ENCODE results near the gene MAP7D1. TPM values are rescaled to one million over a fixed set of nuclear protein-coding genes. Genes with fewer than 3 reads are reported as not detected.

Gene MAP7D1
- total and polyA plus RNA-seq, 7 donors, result 31.8 to 226 (median 104) TPM

GRCh38 chr1:36125129-36125991 lies 30.6 kb upstream of the MAP7D1 start, which contains the start of gene COL8A2:
Gene COL8A2, minus strand, starts transcription at chr1:36125222. Its CDS starts 24,980 bp downstream, at chr1:36100242.
- H3K27ac ChIP-seq, result peak within 1 kb of the TSS; percentile 43 to 68 (median 62)
- H3K4me3 ChIP-seq, result peak within 1 kb of the TSS; percentile 29 to 56 (median 50)
- no peaks in the 10 kb centered on the region for H3K36me3 ChIP-seq
- peak; percentile 81 for DNase-seq
- intact Hi-C loops (cut with DNase I), result no loop called here
- WGBS, 2 donors, result 7 to 13% methylated on average over 77 of the region's 77 CpGs
- H3K4me1 ChIP-seq, result peaks cover 0 to 18% (median 16%) of the 10 kb centered on the region in 4 donors
- H3K27me3 ChIP-seq, result no peaks in the 10 kb centered on the region
- TF ChIP-seq POLR2A (IDR thresholded peaks at IDR 0.05) (no peak), EP300 (IDR thresholded peaks at IDR 0.05) (no peak), POLR2AphosphoS5 (IDR thresholded peaks at IDR 0.05) (no peak)
- TF ChIP-seq, protein P1, sequence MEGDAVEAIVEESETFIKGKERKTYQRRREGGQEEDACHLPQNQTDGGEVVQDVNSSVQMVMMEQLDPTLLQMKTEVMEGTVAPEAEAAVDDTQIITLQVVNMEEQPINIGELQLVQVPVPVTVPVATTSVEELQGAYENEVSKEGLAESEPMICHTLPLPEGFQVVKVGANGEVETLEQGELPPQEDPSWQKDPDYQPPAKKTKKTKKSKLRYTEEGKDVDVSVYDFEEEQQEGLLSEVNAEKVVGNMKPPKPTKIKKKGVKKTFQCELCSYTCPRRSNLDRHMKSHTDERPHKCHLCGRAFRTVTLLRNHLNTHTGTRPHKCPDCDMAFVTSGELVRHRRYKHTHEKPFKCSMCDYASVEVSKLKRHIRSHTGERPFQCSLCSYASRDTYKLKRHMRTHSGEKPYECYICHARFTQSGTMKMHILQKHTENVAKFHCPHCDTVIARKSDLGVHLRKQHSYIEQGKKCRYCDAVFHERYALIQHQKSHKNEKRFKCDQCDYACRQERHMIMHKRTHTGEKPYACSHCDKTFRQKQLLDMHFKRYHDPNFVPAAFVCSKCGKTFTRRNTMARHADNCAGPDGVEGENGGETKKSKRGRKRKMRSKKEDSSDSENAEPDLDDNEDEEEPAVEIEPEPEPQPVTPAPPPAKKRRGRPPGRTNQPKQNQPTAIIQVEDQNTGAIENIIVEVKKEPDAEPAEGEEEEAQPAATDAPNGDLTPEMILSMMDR (IDR thresholded peaks at IDR 0.05), result no peak
- no peaks in the 10 kb centered on the region for H3K9me3 ChIP-seq

- H3K27me3 ChIP-seq, result no peaks in the 10 kb centered on the region
- peak overlapping the region in 1 of 4 donors; percentile 56 for H3K4me3 ChIP-seq
- no peak overlapping the region for H3K27ac ChIP-seq
- no peaks in the 10 kb centered on the region for H3K9me3 ChIP-seq
- H3K4me1 ChIP-seq, result peaks cover 0 to 18% (median 16%) of the 10 kb centered on the region in 4 donors
- intact Hi-C loops (cut with DNase I), result no loop called here
- H3K36me3 ChIP-seq, result no peaks in the 10 kb centered on the region
- WGBS, 2 donors, result 66 to 86% methylated on average over 21 of the region's 21 CpGs
- no peak for TF ChIP-seq POLR2A (IDR thresholded peaks at IDR 0.05)
- no peak for TF ChIP-seq POLR2AphosphoS5 (IDR thresholded peaks at IDR 0.05)
- TF ChIP-seq, protein P1 (IDR thresholded peaks at IDR 0.05), result no peak
- TF ChIP-seq EP300 (IDR thresholded peaks at IDR 0.05), result no peak
- no peak for DNase-seq
Measured at GRCh38 chr1:36126005-36126716, 29.8 kb upstream of the MAP7D1 start.

DNA sequence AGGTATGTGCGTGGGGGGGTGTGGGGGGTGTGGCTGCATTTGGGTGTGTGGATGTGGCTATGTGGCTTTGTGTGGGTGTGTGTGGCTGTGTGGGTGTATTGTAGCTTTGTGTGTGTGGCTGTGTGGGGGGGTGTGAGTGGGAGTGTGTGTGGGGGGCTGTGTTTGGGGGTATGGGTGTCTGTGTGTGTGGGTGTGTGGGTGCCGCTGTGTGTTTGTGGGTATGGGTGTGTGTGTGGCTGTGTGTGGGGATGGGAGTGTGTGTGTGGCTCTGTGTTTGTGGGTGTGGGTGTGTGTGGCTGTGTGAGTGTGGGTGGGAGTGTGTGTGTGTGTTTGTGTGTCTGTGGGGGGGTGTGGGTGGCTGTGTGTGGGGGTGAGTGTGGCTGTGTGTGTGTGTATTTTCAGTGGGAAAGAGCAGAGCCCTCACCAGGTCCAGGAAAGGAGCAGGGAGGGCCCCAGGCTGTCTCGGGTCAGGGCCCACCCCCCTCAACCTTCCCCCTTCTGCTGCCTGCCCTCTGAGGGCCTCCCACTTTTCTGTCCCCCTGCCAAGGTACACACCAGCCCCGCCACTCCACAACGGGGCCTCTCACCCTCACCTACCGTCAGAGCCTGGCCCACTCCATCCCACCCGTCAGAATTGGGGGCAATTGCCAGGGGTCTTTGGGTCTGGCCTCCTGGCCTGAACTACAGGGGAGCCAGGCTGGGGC lies 29.0 kb upstream of the MAP7D1 start:
- Histone ChIP-seq H3K4me3 (no peak overlapping the region), H3K9me3 (no peaks in the 10 kb centered on the region), H3K36me3 (no peaks in the 10 kb centered on the region), H3K27ac (no peak overlapping the region), H3K27me3 (no peaks in the 10 kb centered on the region), H3K4me1 (peaks cover 0 to 18% (median 16%) of the 10 kb centered on the region in 4 donors)
- TF ChIP-seq EP300 (IDR thresholded peaks at IDR 0.05) (no peak), POLR2AphosphoS5 (IDR thresholded peaks at IDR 0.05) (no peak), POLR2A (IDR thresholded peaks at IDR 0.05) (no peak)
- TF ChIP-seq, protein P1 (IDR thresholded peaks at IDR 0.05), result no peak
- no peak for DNase-seq
- whole genome bisulfite sequencing, 2 donors, result 31 to 59% methylated on average over 7 of the region's 7 CpGs
- intact Hi-C loops (cut with DNase I), result no loop called here

- H3K27me3 ChIP-seq, result no peaks in the 10 kb centered on the region
- DNase-seq, result no peak
- intact Hi-C loops (cut with DNase I), result no loop called here
- TF ChIP-seq POLR2A (IDR thresholded peaks at IDR 0.05), result no peak
- TF ChIP-seq, protein P1 (IDR thresholded peaks at IDR 0.05), result no peak
- TF ChIP-seq POLR2AphosphoS5 (IDR thresholded peaks at IDR 0.05), result no peak
- TF ChIP-seq EP300 (IDR thresholded peaks at IDR 0.05), result no peak
- no peaks in the 10 kb centered on the region for H3K36me3 ChIP-seq
- peaks cover 0 to 21% (median 19%) of the 10 kb centered on the region in 4 donors for H3K4me1 ChIP-seq
- H3K4me3 ChIP-seq, result no peak overlapping the region
- H3K27ac ChIP-seq, result no peak overlapping the region
- no peaks in the 10 kb centered on the region for H3K9me3 ChIP-seq
- 89 to 92% methylated on average over 11 of the region's 11 CpGs for WGBS, 2 donors
Measured at GRCh38 chr1:36128126-36128904, 27.6 kb upstream of the MAP7D1 start.
